OCI-LY7 (cell line): ENCODE data around the gene HOXA10. TPM values are rescaled to one million over a fixed set of nuclear protein-coding genes. Genes with fewer than 3 reads are reported as not detected.

ENCODE experiments used
- BruUV-seq: library from RNA; stranded (reverse); fragments of 400-500 nt; replicated peaks from 2 replicates; lab custom pipeline; 2021; lab: Mats Ljungman, UMichigan
- CTCF ChIA-PET: fragments of 300-600 bp; sonication (Branson Sonifier 250); formaldehyde crosslinking; loops from one replicate; lab custom pipeline; 2022; ENCODE audit warnings: antibody characterized with exemption; ENCODE audit not compliant: unreplicated experiment; lab: Charles Lee
- POLR2A ChIA-PET: fragments of 300-600 bp; sonication (Branson Sonifier 250); formaldehyde crosslinking; loops from one replicate; lab custom pipeline; 2022; ENCODE audit warnings: antibody characterized with exemption; lab: Charles Lee
- DNase-seq: peaks from one replicate; pipeline ENCODE4 v3.0.0-alpha.2; 2015; ENCODE audit warnings: low spot score
- H2AFZ ChIP-seq: fragments of 200-600 bp; sonication (generic), shearing (Covaris generic); 2 replicates; pipeline ENCODE4 v1.6.1; 2014; ENCODE audit warnings: mild to moderate bottlenecking, antibody characterized with exemption, low read length, moderate library complexity
- H3K27ac ChIP-seq: fragments of 200-600 bp; sonication (generic); 2 replicates; pipeline ENCODE4 v1.5.1; 2014; ENCODE audit warnings: mixed run types, low read depth, mild to moderate bottlenecking, moderate library complexity, low read length, inconsistent platforms; ENCODE audit not compliant: poor library complexity, severe bottlenecking
- H3K36me3 ChIP-seq: fragments of 200-600 bp; sonication (generic); 2 replicates; pipeline ENCODE4 v1.6.1; 2014; ENCODE audit warnings: mild to moderate bottlenecking, antibody characterized with exemption, low read length, moderate library complexity, mixed read lengths; ENCODE audit not compliant: insufficient read depth
- H3K4me1 ChIP-seq: fragments of 200-600 bp; sonication (generic); 2 replicates; pipeline ENCODE4 v1.5.1; 2014; ENCODE audit warnings: mild to moderate bottlenecking, low read length; ENCODE audit not compliant: insufficient read depth, poor library complexity, severe bottlenecking
- H3K4me2 ChIP-seq: fragments of 200-600 bp; sonication (generic); 2 replicates; pipeline ENCODE4 v1.6.1; 2014; ENCODE audit warnings: mild to moderate bottlenecking, low read length
- H3K4me3 ChIP-seq: fragments of 200-600 bp; sonication (generic); 2 replicates; pipeline ENCODE4 v1.5.1; 2014; ENCODE audit warnings: mild to moderate bottlenecking, low read depth, low read length; ENCODE audit not compliant: poor library complexity, severe bottlenecking
- H3K79me2 ChIP-seq: fragments of 200-600 bp; sonication (generic); 2 replicates; pipeline ENCODE4 v1.6.1; 2016; ENCODE audit warnings: low read depth, mild to moderate bottlenecking, low read length, moderate library complexity, mixed read lengths; ENCODE audit not compliant: insufficient read depth
- H3K9me2 ChIP-seq: fragments of 200-600 bp; sonication (generic); 2 replicates; pipeline ENCODE4 v1.6.1; 2016; ENCODE audit warnings: mild to moderate bottlenecking, low read length, mixed read lengths; ENCODE audit not compliant: insufficient read depth
- H3K9me3 ChIP-seq: fragments of 200-600 bp; sonication (generic); 2 replicates; pipeline ENCODE4 v1.6.1; 2014; ENCODE audit warnings: mild to moderate bottlenecking, mixed run types, low read length, mixed read lengths
- H4K20me1 ChIP-seq: fragments of 200-600 bp; sonication (generic); 2 replicates; pipeline ENCODE4 v1.6.1; 2014; ENCODE audit warnings: mild to moderate bottlenecking, antibody characterized with exemption, low read length, moderate library complexity, mixed read lengths; ENCODE audit not compliant: insufficient read depth
- EZH2phosphoT487 ChIP-seq: fragments of 200-600 bp; sonication (generic); IDR thresholded peaks from 2 replicates; pipeline ENCODE4 v1.6.1; 2018; ENCODE audit warnings: low read depth, borderline replicate concordance, mild to moderate bottlenecking, mixed run types, antibody characterized with exemption, low read length, moderate library complexity, mixed read lengths
- intact Hi-C: fragments of 100-400 bp; cut with micrococcal nuclease; formaldehyde crosslinking; loops from one replicate; pipeline ENCODE4 v1.10.0; 2022; ENCODE audit not compliant: unreplicated experiment
- total RNA-seq, 2 experiments: library from RNA; depleted of rRNA in 1 of 2; stranded (reverse); fragments of >200 nt in 1 of 2; shearing (Covaris generic) in 1 of 2; gene quantifications; 2 replicates each; pipeline ENCODE4 v1.2.3, GENCODE V29; 2014 to 2022
- TF ChIP-seq, protein P1 (sequence below): fragments of 200-600 bp; sonication (generic); conservative IDR thresholded peaks from 2 replicates; pipeline ENCODE4 v1.5.1; 2014; ENCODE audit warnings: mild to moderate bottlenecking, antibody characterized with exemption, low read length, moderate library complexity, mixed read lengths

HOXA10 gene
- total RNA-seq, 2 experiments from 2014 or later, result not detected

DNA sequence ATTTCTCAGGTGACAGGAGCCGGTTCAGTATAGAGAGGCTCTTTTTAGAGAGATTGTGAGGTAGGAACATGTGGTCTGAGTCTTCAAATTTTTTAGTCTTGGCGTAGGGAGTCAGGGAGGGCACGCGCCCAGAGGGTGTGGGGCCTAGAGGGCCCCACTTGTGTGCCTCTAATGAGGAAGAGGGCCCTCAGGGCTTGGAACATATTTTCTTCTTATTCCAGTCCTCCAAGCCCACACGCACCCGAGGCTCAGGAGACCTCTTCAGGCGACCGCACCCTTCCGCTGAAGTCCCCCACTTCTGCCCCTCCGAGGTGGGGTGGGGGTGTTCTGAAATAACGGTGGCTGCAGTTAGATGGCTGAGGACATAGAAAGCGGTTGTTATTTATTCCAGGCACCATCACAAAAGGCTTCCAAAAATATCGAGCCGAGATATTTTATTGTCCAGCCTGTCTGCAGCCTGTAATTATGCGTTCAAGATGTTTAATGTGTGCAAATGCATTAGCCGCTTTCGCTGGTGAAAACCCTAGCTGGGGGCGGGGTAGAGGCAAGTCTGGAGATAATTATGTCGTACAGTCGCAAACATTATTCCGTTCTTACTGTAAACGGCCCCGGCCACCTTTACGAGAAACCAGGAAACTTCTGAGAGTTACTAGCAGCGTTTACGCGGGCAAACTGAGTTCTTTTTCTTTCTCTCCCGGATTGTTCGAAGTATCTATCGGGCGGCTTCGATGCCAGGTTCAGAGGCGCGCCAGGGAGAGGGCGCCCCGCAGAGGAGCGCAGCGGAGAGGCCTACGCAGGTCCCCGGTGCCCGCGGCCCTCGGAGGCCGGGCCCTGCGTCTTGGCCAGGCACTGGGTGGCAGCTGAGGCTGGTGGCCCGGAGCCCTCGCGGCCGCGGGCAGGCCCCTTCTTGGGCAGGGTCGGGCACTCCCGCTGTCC is 38.6 kb upstream of the HOXA10 start:
- Histone ChIP-seq H3K9me2 (no peaks in the 10 kb centered on the region), H2AFZ (no peak overlapping the region), H4K20me1 (no peaks in the 10 kb centered on the region), H3K79me2 (no peaks in the 10 kb centered on the region), H3K36me3 (no peaks in the 10 kb centered on the region), H3K27ac (no peak overlapping the region), H3K4me3 (no peak overlapping the region), H3K4me1 (no peaks in the 10 kb centered on the region), H3K4me2 (no peak overlapping the region), H3K9me3 (no peaks in the 10 kb centered on the region)
- no peak for DNase-seq
- intact Hi-C loops, result no loop called here
- no TSS peak for BruUV-seq
- ChIA-PET POLR2A (no interaction called here), CTCF (no interaction called here)
- TF ChIP-seq, protein P1, sequence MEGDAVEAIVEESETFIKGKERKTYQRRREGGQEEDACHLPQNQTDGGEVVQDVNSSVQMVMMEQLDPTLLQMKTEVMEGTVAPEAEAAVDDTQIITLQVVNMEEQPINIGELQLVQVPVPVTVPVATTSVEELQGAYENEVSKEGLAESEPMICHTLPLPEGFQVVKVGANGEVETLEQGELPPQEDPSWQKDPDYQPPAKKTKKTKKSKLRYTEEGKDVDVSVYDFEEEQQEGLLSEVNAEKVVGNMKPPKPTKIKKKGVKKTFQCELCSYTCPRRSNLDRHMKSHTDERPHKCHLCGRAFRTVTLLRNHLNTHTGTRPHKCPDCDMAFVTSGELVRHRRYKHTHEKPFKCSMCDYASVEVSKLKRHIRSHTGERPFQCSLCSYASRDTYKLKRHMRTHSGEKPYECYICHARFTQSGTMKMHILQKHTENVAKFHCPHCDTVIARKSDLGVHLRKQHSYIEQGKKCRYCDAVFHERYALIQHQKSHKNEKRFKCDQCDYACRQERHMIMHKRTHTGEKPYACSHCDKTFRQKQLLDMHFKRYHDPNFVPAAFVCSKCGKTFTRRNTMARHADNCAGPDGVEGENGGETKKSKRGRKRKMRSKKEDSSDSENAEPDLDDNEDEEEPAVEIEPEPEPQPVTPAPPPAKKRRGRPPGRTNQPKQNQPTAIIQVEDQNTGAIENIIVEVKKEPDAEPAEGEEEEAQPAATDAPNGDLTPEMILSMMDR, result no peak

DNA sequence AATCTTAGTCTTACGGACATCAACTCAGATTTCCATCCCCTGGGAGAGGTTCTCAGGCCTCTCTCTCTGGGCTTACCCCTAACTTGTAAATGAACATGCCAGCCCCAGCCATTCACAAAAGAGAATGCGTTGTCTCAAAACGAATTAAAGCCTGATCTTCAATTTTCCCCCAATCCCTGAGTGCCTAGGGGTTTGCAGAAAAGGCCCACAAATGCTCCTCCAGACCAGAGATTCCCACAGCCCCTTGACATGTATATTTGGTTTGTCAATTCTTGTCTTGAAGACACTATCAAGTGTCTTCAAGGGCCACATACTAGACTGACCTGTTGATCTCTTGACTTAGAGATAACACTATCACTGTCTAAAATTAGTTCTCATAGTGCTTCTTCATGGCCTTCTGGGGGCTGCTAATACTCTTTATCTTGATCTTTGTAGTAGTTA is 37.7 kb upstream of the HOXA10 start:
- Histone ChIP-seq H3K36me3 (no peaks in the 10 kb centered on the region), H3K79me2 (no peaks in the 10 kb centered on the region), H3K9me2 (no peaks in the 10 kb centered on the region), H3K4me1 (no peaks in the 10 kb centered on the region), H3K4me3 (no peak overlapping the region), H3K27ac (no peak overlapping the region), H4K20me1 (no peaks in the 10 kb centered on the region), H2AFZ (no peak overlapping the region), H3K9me3 (no peaks in the 10 kb centered on the region), H3K4me2 (no peak overlapping the region)
- BruUV-seq, result no TSS peak
- intact Hi-C loops, result no loop called here
- TF ChIP-seq, protein P1, result no peak
- TF ChIP-seq EZH2phosphoT487, result no peak
- ChIA-PET POLR2A (no interaction called here), CTCF (no interaction called here)
- DNase-seq, result no peak

DNA sequence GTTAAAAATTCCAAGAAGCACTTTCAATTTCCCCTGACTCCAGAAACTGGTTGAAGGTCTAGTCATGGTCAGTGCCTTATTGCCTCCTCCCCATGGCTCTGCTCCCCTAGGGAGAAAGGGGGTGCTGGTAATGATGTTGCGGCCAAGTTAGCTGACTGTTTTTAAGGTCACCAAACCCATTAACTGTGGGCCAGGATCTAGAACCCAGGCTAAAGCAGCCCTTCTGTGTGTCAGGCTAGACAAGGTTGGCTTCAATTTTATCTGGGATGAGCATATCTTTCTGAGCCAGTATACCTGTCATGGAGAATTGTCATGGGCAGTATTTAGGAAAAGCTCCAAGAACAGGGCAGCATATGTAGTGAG is 36.9 kb upstream of the HOXA10 start:
- no peak for DNase-seq
- POLR2A ChIA-PET, result no interaction called here
- Histone ChIP-seq H3K9me2 (no peaks in the 10 kb centered on the region), H3K9me3 (no peaks in the 10 kb centered on the region), H3K4me2 (no peak overlapping the region), H3K4me3 (no peak overlapping the region), H3K4me1 (no peaks in the 10 kb centered on the region), H4K20me1 (no peaks in the 10 kb centered on the region), H3K79me2 (no peaks in the 10 kb centered on the region), H3K27ac (no peak overlapping the region), H2AFZ (no peak overlapping the region), H3K36me3 (no peaks in the 10 kb centered on the region)
- intact Hi-C loops, result no loop called here
- no TSS peak for BruUV-seq
- no peak for TF ChIP-seq EZH2phosphoT487
- TF ChIP-seq, protein P1, result no peak
- CTCF ChIA-PET, result no interaction called here
